WTC11 (cell line): ENCODE data around the gene NR5A1. TPM values are rescaled to one million over a fixed set of nuclear protein-coding genes. Genes with fewer than 3 reads are reported as not detected.

ENCODE experiments used
- ATAC-seq: fragments of 200-7000 bp; cut with Tn5 transposase; 2 replicates; pipeline ENCODE4 v1.10.0; 2021; ENCODE audit warnings: mild to moderate bottlenecking, moderate library complexity
- CTCF ChIA-PET: fragments of 300-600 bp; sonication (Branson Sonifier 250); formaldehyde crosslinking; loops from one replicate; lab custom pipeline; 2021; ENCODE audit warnings: antibody characterized with exemption; lab: Charles Lee
- POLR2A ChIA-PET: fragments of 350-600 bp; sonication (Branson Sonifier 250); formaldehyde crosslinking; loops from one replicate; lab custom pipeline; 2021; ENCODE audit warnings: antibody characterized with exemption; lab: Charles Lee
- DNase-seq: peaks from one replicate; pipeline ENCODE4 v3.0.0; 2021; ENCODE audit warnings: low spot score
- H3K27ac Mint-ChIP-seq: 2 replicates; pipeline ENCODE4 v1.8.0; 2021; ENCODE audit warnings: mixed read lengths
- H3K27me3 Mint-ChIP-seq: 2 replicates; pipeline ENCODE4 v1.8.0; 2021; ENCODE audit warnings: low read depth, mild to moderate bottlenecking, moderate library complexity, mixed read lengths
- H3K36me3 Mint-ChIP-seq: 2 replicates; pipeline ENCODE4 v1.8.0; 2021; ENCODE audit warnings: mixed read lengths
- H3K4me1 Mint-ChIP-seq: 2 replicates; pipeline ENCODE4 v1.8.0; 2022; ENCODE audit warnings: mixed read lengths
- H3K4me3 Mint-ChIP-seq: 2 replicates; pipeline ENCODE4 v1.8.0; 2021; ENCODE audit warnings: mild to moderate bottlenecking, moderate library complexity, mixed read lengths
- H3K9me3 Mint-ChIP-seq: 2 replicates; pipeline ENCODE4 v1.8.0; 2021; ENCODE audit warnings: mixed read lengths
- AR ChIP-seq: fragments of 250-450 bp; sonication (Bioruptor Pico); IDR thresholded peaks from 2 replicates; pipeline ENCODE4 v1.9.0; 2021; ENCODE audit warnings: mild to moderate bottlenecking
- CDX4 ChIP-seq: fragments of 250-450 bp; sonication (Bioruptor Pico); IDR thresholded peaks from 2 replicates; pipeline ENCODE4 v1.9.0; 2021; ENCODE audit warnings: moderate library complexity, mild to moderate bottlenecking, inconsistent platforms, borderline replicate concordance
- CREB1 ChIP-seq: sonication (generic); formaldehyde crosslinking; IDR thresholded peaks from 2 replicates; pipeline ENCODE4 v1.8.0; 2023; ENCODE audit warnings: mild to moderate bottlenecking, missing genetic modification reagents
- EMX1 ChIP-seq: fragments of 250-450 bp; sonication (Bioruptor Pico); IDR thresholded peaks from 2 replicates; pipeline ENCODE4 v1.8.0; 2021; ENCODE audit warnings: mild to moderate bottlenecking
- ETV6 ChIP-seq: sonication (generic); formaldehyde crosslinking; IDR thresholded peaks from 2 replicates; pipeline ENCODE4 v1.8.1; 2022; ENCODE audit warnings: mild to moderate bottlenecking, missing genetic modification reagents
- GABPB1 ChIP-seq: sonication (generic); formaldehyde crosslinking; IDR thresholded peaks from 2 replicates; pipeline ENCODE4 v1.8.1; 2023; ENCODE audit warnings: mild to moderate bottlenecking, missing genetic modification reagents
- JUN ChIP-seq: sonication (generic); formaldehyde crosslinking; IDR thresholded peaks from 2 replicates; pipeline ENCODE4 v1.8.0; 2023; ENCODE audit warnings: mild to moderate bottlenecking, missing genetic modification reagents
- MAX ChIP-seq: sonication (generic); formaldehyde crosslinking; IDR thresholded peaks from 2 replicates; pipeline ENCODE4 v1.8.0; 2022; ENCODE audit warnings: mild to moderate bottlenecking, missing genetic modification reagents
- MLX ChIP-seq: sonication (generic); formaldehyde crosslinking; IDR thresholded peaks from 2 replicates; pipeline ENCODE4 v1.8.1; 2023; ENCODE audit warnings: mild to moderate bottlenecking, missing genetic modification reagents, moderate library complexity
- NFATC4 ChIP-seq: fragments of 250-450 bp; sonication (Bioruptor Pico); IDR thresholded peaks from 2 replicates; pipeline ENCODE4 v1.9.0; 2021; ENCODE audit warnings: mild to moderate bottlenecking
- PREB ChIP-seq: sonication (generic); formaldehyde crosslinking; IDR thresholded peaks from 2 replicates; pipeline ENCODE4 v1.8.1; 2022; ENCODE audit warnings: mild to moderate bottlenecking, missing genetic modification reagents, moderate library complexity, borderline replicate concordance
- RELA ChIP-seq: sonication (generic); formaldehyde crosslinking; IDR thresholded peaks from 2 replicates; pipeline ENCODE4 v1.8.1; 2022; ENCODE audit warnings: missing genetic modification reagents, mild to moderate bottlenecking, borderline replicate concordance
- RORB ChIP-seq: fragments of 250-450 bp; sonication (Bioruptor Pico); IDR thresholded peaks from 2 replicates; pipeline ENCODE4 v1.9.0; 2021; ENCODE audit warnings: mild to moderate bottlenecking
- SP1 ChIP-seq: sonication (generic); formaldehyde crosslinking; conservative IDR thresholded peaks from 2 replicates; pipeline ENCODE4 v1.8.1; 2022; ENCODE audit warnings: missing genetic modification reagents
- STAT6 ChIP-seq: sonication (generic); formaldehyde crosslinking; conservative IDR thresholded peaks from 2 replicates; pipeline ENCODE4 v1.8.1; 2023; ENCODE audit warnings: mild to moderate bottlenecking, low read depth, missing genetic modification reagents, moderate library complexity
- USF1 ChIP-seq: sonication (generic); formaldehyde crosslinking; IDR thresholded peaks from 2 replicates; pipeline ENCODE4 v1.8.0; 2022; ENCODE audit warnings: mild to moderate bottlenecking, missing genetic modification reagents
- ZBTB43 ChIP-seq: sonication (generic); formaldehyde crosslinking; IDR thresholded peaks from 2 replicates; pipeline ENCODE4 v1.8.1; 2023; ENCODE audit warnings: mild to moderate bottlenecking, missing genetic modification reagents
- ZNF396 ChIP-seq: fragments of 250-450 bp; sonication (Bioruptor Pico); IDR thresholded peaks from 2 replicates; pipeline ENCODE4 v1.8.0; 2021; ENCODE audit warnings: mild to moderate bottlenecking, moderate library complexity, borderline replicate concordance
- ZNF532 ChIP-seq: fragments of 250-450 bp; sonication (Bioruptor Pico); IDR thresholded peaks from 2 replicates; pipeline ENCODE4 v1.9.0; 2021; ENCODE audit warnings: mild to moderate bottlenecking, borderline replicate concordance
- ZSCAN18 ChIP-seq: fragments of 250-450 bp; sonication (Bioruptor Pico); IDR thresholded peaks from 2 replicates; pipeline ENCODE4 v2.1.2; 2022; ENCODE audit warnings: mild to moderate bottlenecking, moderate library complexity
- total RNA-seq: library from RNA; stranded (reverse); gene quantifications from 3 replicates; pipeline ENCODE4 v1.2.3, GENCODE V29; 2021

The NR5A1 gene
- total RNA-seq, 1 experiment from 2014 or later = 0.77 TPM

- Mint-ChIP-seq H3K4me3 (no peak overlapping the region), H3K4me1 (peaks cover 16% of the 10 kb centered on the region), H3K27ac (no peak overlapping the region), H3K36me3 (0 out of 2 replicates have a peak, but pooled peaks cover 3% of the 10 kb centered on the region), H3K9me3 (no peaks in the 10 kb centered on the region), H3K27me3 (no peaks in the 10 kb centered on the region)
- DNase-seq (no peak), ATAC-seq (no peak)
- TF ChIP-seq JUN (CRISPR knock-in tag) = no peak
- TF ChIP-seq STAT6 = no peak
- TF ChIP-seq CREB1 = no peak
- TF ChIP-seq NFATC4 (CRISPR knock-in tag) = no peak
- TF ChIP-seq USF1 (CRISPR knock-in tag) = no peak
- TF ChIP-seq ZNF396 (CRISPR knock-in tag) = no peak
- TF ChIP-seq ZBTB43 (CRISPR knock-in tag) = no peak
- TF ChIP-seq CDX4 (CRISPR knock-in tag) = no peak
- no peak for TF ChIP-seq PREB (CRISPR knock-in tag)
- no peak for TF ChIP-seq ETV6
- TF ChIP-seq SP1 (CRISPR knock-in tag) = no peak
- TF ChIP-seq RELA (CRISPR knock-in tag) = no peak
- TF ChIP-seq MAX (CRISPR knock-in tag) = no peak
- no peak for TF ChIP-seq GABPB1 (CRISPR knock-in tag)
- no peak for TF ChIP-seq AR (CRISPR knock-in tag)
- TF ChIP-seq MLX = no peak
- TF ChIP-seq RORB (CRISPR knock-in tag) = no peak
- no peak for TF ChIP-seq ZNF532 (CRISPR knock-in tag)
- no peak for TF ChIP-seq EMX1 (CRISPR knock-in tag)
- TF ChIP-seq ZSCAN18 (CRISPR knock-in tag) = no peak
- ChIA-PET POLR2A (no interaction called here), CTCF (interaction anchor here (2.5 to 7.7 kb wide), 4 partner anchors 17 to 159 kb away, joined by 19 to 95 read pairs (median 31); no protein-coding TSS in a partner anchor)
Measured at GRCh38 chr9:124553738-124554137, 46.5 kb upstream of the NR5A1 start.
